Adipocyte (in vitro differentiated cells): ENCODE results near the gene NUDT3.

Experiments used
- DNase-seq: peaks from one replicate; pipeline ENCODE4 v3.0.0-alpha.2; 2015; ENCODE audit warnings: low read depth
- H3K27me3 ChIP-seq: replicated peaks from 2 replicates; pipeline ENCODE4 v1.7.0; 2013; ENCODE audit warnings: mild to moderate bottlenecking, low read length, moderate library complexity; ENCODE audit not compliant: control insufficient read depth, insufficient read depth
- H3K36me3 ChIP-seq: 2 replicates; pipeline ENCODE4 v1.7.0; 2013; ENCODE audit warnings: low read length, mild to moderate bottlenecking, moderate library complexity; ENCODE audit not compliant: control insufficient read depth, insufficient read depth, severe bottlenecking
- H3K4me1 ChIP-seq: 2 replicates; pipeline ENCODE4 v1.7.0; 2013; ENCODE audit warnings: mild to moderate bottlenecking, low read length, moderate library complexity; ENCODE audit not compliant: control insufficient read depth, insufficient read depth
- H3K4me3 ChIP-seq: 2 replicates; pipeline ENCODE4 v1.7.0; 2013; ENCODE audit warnings: mild to moderate bottlenecking, low read length, moderate library complexity
- H3K9ac ChIP-seq: 2 replicates; pipeline ENCODE4 v1.7.0; 2013; ENCODE audit warnings: mild to moderate bottlenecking, low read length, moderate library complexity
- H3K9me3 ChIP-seq: 2 replicates; pipeline ENCODE4 v1.7.0; 2013; ENCODE audit warnings: mild to moderate bottlenecking, low read length, moderate library complexity; ENCODE audit not compliant: control insufficient read depth

NUDT3 gene

GRCh38 chr6:34350934-34351217 lies 41.6 kb downstream of the NUDT3 start:
- no peaks in the 10 kb centered on the region for H3K27me3 ChIP-seq
- peaks cover 10% of the 10 kb centered on the region for H3K4me1 ChIP-seq
- no peak for DNase-seq
- H3K36me3 ChIP-seq, result no peaks in the 10 kb centered on the region
- H3K4me3 ChIP-seq, result no peak overlapping the region
- no peak overlapping the region for H3K9ac ChIP-seq
- H3K9me3 ChIP-seq, result no peaks in the 10 kb centered on the region

GRCh38 chr6:34350137-34350933 lies 42.1 kb downstream of the NUDT3 start:
- Histone ChIP-seq H3K36me3 (no peaks in the 10 kb centered on the region), H3K9me3 (no peaks in the 10 kb centered on the region), H3K4me1 (peaks cover 10% of the 10 kb centered on the region), H3K27me3 (no peaks in the 10 kb centered on the region), H3K4me3 (no peak overlapping the region), H3K9ac (no peak overlapping the region)
- DNase-seq, result no peak

- Histone ChIP-seq H3K27me3 (no peaks in the 10 kb centered on the region), H3K9ac (no peak overlapping the region), H3K36me3 (no peaks in the 10 kb centered on the region), H3K4me3 (no peak overlapping the region), H3K9me3 (no peaks in the 10 kb centered on the region), H3K4me1 (peaks cover 13% of the 10 kb centered on the region)
- DNase-seq, result no peak
These were observed 43.3 kb downstream of the NUDT3 start for GRCh38 chr6:34349211-34349610.

GRCh38 chr6:34347303-34347702 lies 45.2 kb downstream of the NUDT3 start:
- no peaks in the 10 kb centered on the region for H3K36me3 ChIP-seq
- H3K4me3 ChIP-seq, result no peak overlapping the region
- H3K9ac ChIP-seq, result no peak overlapping the region
- no peaks in the 10 kb centered on the region for H3K9me3 ChIP-seq
- peaks cover 16% of the 10 kb centered on the region for H3K4me1 ChIP-seq
- DNase-seq, result no peak
- no peaks in the 10 kb centered on the region for H3K27me3 ChIP-seq

GRCh38 chr6:34346175-34347119 lies 46.0 kb downstream of the NUDT3 start:
- Histone ChIP-seq H3K4me3 (no peak overlapping the region), H3K36me3 (no peaks in the 10 kb centered on the region), H3K4me1 (peaks cover 20% of the 10 kb centered on the region), H3K27me3 (no peaks in the 10 kb centered on the region), H3K9me3 (no peaks in the 10 kb centered on the region), H3K9ac (no peak overlapping the region)
- DNase-seq, result no peak

- Histone ChIP-seq H3K9ac (no peak overlapping the region), H3K4me1 (peaks cover 23% of the 10 kb centered on the region), H3K36me3 (no peaks in the 10 kb centered on the region), H3K4me3 (no peak overlapping the region), H3K9me3 (no peaks in the 10 kb centered on the region), H3K27me3 (no peaks in the 10 kb centered on the region)
- no peak for DNase-seq
These were observed 48.7 kb downstream of the NUDT3 start for GRCh38 chr6:34343806-34344205.

DNA sequence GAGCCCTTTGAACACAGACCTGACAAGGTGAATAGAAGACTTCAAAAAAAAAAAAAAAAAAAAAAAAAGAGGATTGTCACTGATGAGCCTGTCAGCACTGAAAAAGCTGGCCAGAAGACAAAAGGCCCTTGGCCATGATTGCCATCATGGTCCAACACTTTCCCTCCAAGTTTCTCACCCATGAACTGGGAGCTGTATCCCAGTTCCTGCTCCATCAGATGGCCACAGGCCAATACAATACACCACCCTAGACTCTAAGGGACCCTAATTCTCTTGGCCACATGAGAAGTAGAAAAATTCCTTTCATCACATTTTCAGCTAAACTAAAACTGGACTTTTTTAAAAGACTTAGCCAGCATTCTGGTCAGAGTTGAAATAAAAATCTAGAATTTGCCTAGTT lies 50.2 kb downstream of the NUDT3 start:
- Histone ChIP-seq H3K36me3 (no peaks in the 10 kb centered on the region), H3K4me1 (peaks cover 33% of the 10 kb centered on the region), H3K9me3 (no peaks in the 10 kb centered on the region), H3K27me3 (no peaks in the 10 kb centered on the region), H3K9ac (no peak overlapping the region), H3K4me3 (no peak overlapping the region)
- no peak for DNase-seq

GRCh38 chr6:34341481-34341971 lies 50.9 kb downstream of the NUDT3 start:
- no peak for DNase-seq

GRCh38 chr6:34340906-34341480 lies 51.5 kb downstream of the NUDT3 start:
- Histone ChIP-seq H3K4me1 (peaks cover 33% of the 10 kb centered on the region), H3K27me3 (no peaks in the 10 kb centered on the region), H3K36me3 (no peaks in the 10 kb centered on the region), H3K9ac (no peak overlapping the region), H3K9me3 (no peaks in the 10 kb centered on the region), H3K4me3 (no peak overlapping the region)
- no peak for DNase-seq

More at GRCh38 chr6:34341481-34341971, 50.9 kb downstream of the NUDT3 start:
- H3K4me1 ChIP-seq, result peaks cover 33% of the 10 kb centered on the region
- H3K36me3 ChIP-seq, result no peaks in the 10 kb centered on the region
- H3K9ac ChIP-seq, result no peak overlapping the region
- H3K9me3 ChIP-seq, result no peaks in the 10 kb centered on the region
- no peak overlapping the region for H3K4me3 ChIP-seq
- no peaks in the 10 kb centered on the region for H3K27me3 ChIP-seq

- no peak overlapping the region for H3K9ac ChIP-seq
- peaks cover 33% of the 10 kb centered on the region for H3K4me1 ChIP-seq
- H3K4me3 ChIP-seq, result no peak overlapping the region
- no peaks in the 10 kb centered on the region for H3K9me3 ChIP-seq
- no peaks in the 10 kb centered on the region for H3K27me3 ChIP-seq
- no peak for DNase-seq
- no peaks in the 10 kb centered on the region for H3K36me3 ChIP-seq
These were observed 52.1 kb downstream of the NUDT3 start for GRCh38 chr6:34340394-34340793.

DNA sequence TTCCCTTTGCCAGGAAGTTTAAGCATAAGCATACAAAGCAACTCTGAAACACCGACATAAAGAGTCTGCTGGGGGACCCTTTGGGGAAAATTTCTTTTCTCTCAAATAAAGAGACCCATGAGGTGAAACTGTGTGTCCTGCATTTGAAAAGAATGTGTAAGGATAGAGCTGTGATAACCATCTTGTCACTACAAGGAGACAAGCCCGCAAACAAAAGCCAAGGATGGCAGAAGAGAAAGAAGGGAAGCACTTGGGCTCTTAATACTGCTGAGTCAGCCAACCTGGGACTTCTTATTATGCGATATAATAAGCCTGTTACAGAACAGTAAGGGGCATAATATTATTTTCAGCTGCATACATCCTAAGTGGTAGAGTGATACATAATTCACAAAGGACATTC lies 52.5 kb downstream of the NUDT3 start:
- DNase-seq, result no peak
- no peak overlapping the region for H3K9ac ChIP-seq
- no peaks in the 10 kb centered on the region for H3K36me3 ChIP-seq
- no peak overlapping the region for H3K4me3 ChIP-seq
- no peaks in the 10 kb centered on the region for H3K9me3 ChIP-seq
- H3K4me1 ChIP-seq, result peaks cover 35% of the 10 kb centered on the region
- H3K27me3 ChIP-seq, result no peaks in the 10 kb centered on the region
